ENCODE results near the gene NUP85. TPM values are rescaled to one million over a fixed set of nuclear protein-coding genes. Genes with fewer than 3 reads are reported as not detected.

The NUP85 gene
- total and polyA plus RNA-seq, 2 experiments from 2014 or later = 59.4 to 114 TPM

GRCh38 chr17:75266316-75267152 is 61.1 kb downstream of the NUP85 start:
- Mint-ChIP-seq H3K27ac (no peak overlapping the region), H3K4me1 (peaks cover 28% of the 10 kb centered on the region), H3K4me3 (no peak overlapping the region; the same call in 2 of the 3 replicates), H3K27me3 (ENCODE audit: insufficient read depth, low read depth, poor library complexity) (peaks cover 13% of the 10 kb centered on the region), H3K9me3 (no peaks in the 10 kb centered on the region), H3K36me3 (ENCODE audit: low read depth) (peaks cover 51% of the 10 kb centered on the region; the same call in 2 of the 3 replicates)
- no peak overlapping the region for H3K4me2 ChIP-seq
- H3K4me1 ChIP-seq (ENCODE audit: insufficient read depth) = peaks cover 10% of the 10 kb centered on the region
- no peaks in the 10 kb centered on the region for H3K27me3 ChIP-seq (ENCODE audit: insufficient read depth)
- peaks cover 27% of the 10 kb centered on the region for H3K79me2 ChIP-seq (replicated peaks; ENCODE audit: insufficient read depth)
- H2AFZ ChIP-seq = no peak overlapping the region
- 0 out of 2 replicates have a peak overlapping the region, but pooled peaks have one; percentile 70 for H3K27ac ChIP-seq (ENCODE audit: low read depth)
- DNase-seq (ENCODE audit: low spot score) (no peak), ATAC-seq (no peak)
- H3F3A ChIP-seq (replicated peaks; ENCODE audit: low read depth) = peaks cover 49% of the 10 kb centered on the region
- no peak for TF ChIP-seq ZNF462 (CRISPR knock-in tag; IDR thresholded peaks at IDR 0.05)
- TF ChIP-seq STAT1 (IDR thresholded peaks at IDR 0.05; ENCODE audit: unreplicated experiment) = no peak
- no peak for TF ChIP-seq NANOG (IDR thresholded peaks at IDR 0.05; ENCODE audit: borderline replicate concordance)
- no peak for TF ChIP-seq ZNF331 (CRISPR knock-in tag; IDR thresholded peaks at IDR 0.05; ENCODE audit: low read depth)
- TF ChIP-seq ZNF114 (CRISPR knock-in tag; IDR thresholded peaks at IDR 0.05) = no peak
- TF ChIP-seq CTCF (conservative IDR thresholded peaks at IDR 0.05; ENCODE audit: low read depth in 2 of 2) = no peak
- TF ChIP-seq JUNB (IDR thresholded peaks at IDR 0.05; ENCODE audit: unreplicated experiment) = no peak
- TF ChIP-seq EZH2phosphoT487 (IDR thresholded peaks at IDR 0.05; ENCODE audit: unreplicated experiment) = no peak
- TF ChIP-seq, protein P1, sequence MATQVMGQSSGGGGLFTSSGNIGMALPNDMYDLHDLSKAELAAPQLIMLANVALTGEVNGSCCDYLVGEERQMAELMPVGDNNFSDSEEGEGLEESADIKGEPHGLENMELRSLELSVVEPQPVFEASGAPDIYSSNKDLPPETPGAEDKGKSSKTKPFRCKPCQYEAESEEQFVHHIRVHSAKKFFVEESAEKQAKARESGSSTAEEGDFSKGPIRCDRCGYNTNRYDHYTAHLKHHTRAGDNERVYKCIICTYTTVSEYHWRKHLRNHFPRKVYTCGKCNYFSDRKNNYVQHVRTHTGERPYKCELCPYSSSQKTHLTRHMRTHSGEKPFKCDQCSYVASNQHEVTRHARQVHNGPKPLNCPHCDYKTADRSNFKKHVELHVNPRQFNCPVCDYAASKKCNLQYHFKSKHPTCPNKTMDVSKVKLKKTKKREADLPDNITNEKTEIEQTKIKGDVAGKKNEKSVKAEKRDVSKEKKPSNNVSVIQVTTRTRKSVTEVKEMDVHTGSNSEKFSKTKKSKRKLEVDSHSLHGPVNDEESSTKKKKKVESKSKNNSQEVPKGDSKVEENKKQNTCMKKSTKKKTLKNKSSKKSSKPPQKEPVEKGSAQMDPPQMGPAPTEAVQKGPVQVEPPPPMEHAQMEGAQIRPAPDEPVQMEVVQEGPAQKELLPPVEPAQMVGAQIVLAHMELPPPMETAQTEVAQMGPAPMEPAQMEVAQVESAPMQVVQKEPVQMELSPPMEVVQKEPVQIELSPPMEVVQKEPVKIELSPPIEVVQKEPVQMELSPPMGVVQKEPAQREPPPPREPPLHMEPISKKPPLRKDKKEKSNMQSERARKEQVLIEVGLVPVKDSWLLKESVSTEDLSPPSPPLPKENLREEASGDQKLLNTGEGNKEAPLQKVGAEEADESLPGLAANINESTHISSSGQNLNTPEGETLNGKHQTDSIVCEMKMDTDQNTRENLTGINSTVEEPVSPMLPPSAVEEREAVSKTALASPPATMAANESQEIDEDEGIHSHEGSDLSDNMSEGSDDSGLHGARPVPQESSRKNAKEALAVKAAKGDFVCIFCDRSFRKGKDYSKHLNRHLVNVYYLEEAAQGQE (IDR thresholded peaks at IDR 0.05; ENCODE audit: unreplicated experiment) = no peak
- no peak for TF ChIP-seq ETS1 (IDR thresholded peaks at IDR 0.05)
- TF ChIP-seq POLR2AphosphoS5 (IDR thresholded peaks at IDR 0.05; ENCODE audit: low read depth) = no peak
- no peak for TF ChIP-seq CREB1 (CRISPR knock-in tag; IDR thresholded peaks at IDR 0.05; ENCODE audit: low read depth)
- H3K9me2 ChIP-seq (ENCODE audit: insufficient read depth) = no peaks in the 10 kb centered on the region
- H3K4me3 ChIP-seq = no peak overlapping the region
- peaks cover 19% of the 10 kb centered on the region for H3K36me3 ChIP-seq (ENCODE audit: insufficient read depth)
- H4K20me1 ChIP-seq (replicated peaks; ENCODE audit: insufficient read depth) = no peaks in the 10 kb centered on the region; the same call in 1 of the 2 replicates

Data from GM23338 (cell line).